HEK293T (cell line): ENCODE data around the gene FRMPD1.

Experiments
- BHLHE40 ChIP-seq: fragments of 450-650 bp; IDR thresholded peaks from 2 replicates; pipeline ENCODE4 v1.6.1; 2016; ENCODE audit warnings: mild to moderate bottlenecking, moderate library complexity, borderline replicate concordance
- ELF4 ChIP-seq: fragments of 450-650 bp; IDR thresholded peaks from 2 replicates; pipeline ENCODE4 v1.6.1; 2017; ENCODE audit warnings: antibody characterized with exemption
- FOXK2 ChIP-seq: fragments of 450-650 bp; IDR thresholded peaks from 2 replicates; pipeline ENCODE4 v1.6.1; 2016; ENCODE audit warnings: mild to moderate bottlenecking
- FOXM1 ChIP-seq: fragments of 450-650 bp; IDR thresholded peaks from 2 replicates; pipeline ENCODE4 v1.6.1; 2017; ENCODE audit warnings: mild to moderate bottlenecking, borderline replicate concordance
- HDGF ChIP-seq: fragments of 450-650 bp; IDR thresholded peaks from 2 replicates; pipeline ENCODE4 v1.6.1; 2017; ENCODE audit warnings: antibody characterized with exemption, borderline replicate concordance
- L3MBTL2 ChIP-seq: fragments of 450-650 bp; conservative IDR thresholded peaks from 2 replicates; pipeline ENCODE4 v1.6.1; 2016; ENCODE audit warnings: mild to moderate bottlenecking
- LEF1 ChIP-seq: fragments of 450-650 bp; IDR thresholded peaks from 2 replicates; pipeline ENCODE4 v1.6.1; 2017; ENCODE audit warnings: mild to moderate bottlenecking, borderline replicate concordance
- NFRKB ChIP-seq: fragments of 450-650 bp; IDR thresholded peaks from 2 replicates; pipeline ENCODE4 v1.6.1; 2016; ENCODE audit warnings: mild to moderate bottlenecking, moderate library complexity
- SP1 ChIP-seq: fragments of 450-650 bp; IDR thresholded peaks from 2 replicates; pipeline ENCODE4 v1.6.1; 2017
- SUZ12 ChIP-seq: fragments of 450-650 bp; IDR thresholded peaks from 2 replicates; pipeline ENCODE4 v1.6.1; 2016; ENCODE audit warnings: mild to moderate bottlenecking
- TARDBP ChIP-seq: fragments of 450-650 bp; IDR thresholded peaks from 2 replicates; pipeline ENCODE4 v1.6.1; 2016
- ZNF384 ChIP-seq: fragments of 450-650 bp; IDR thresholded peaks from 2 replicates; pipeline ENCODE4 v1.6.1; 2016
- TF ChIP-seq, protein P1 (sequence below): fragments of 450-650 bp; IDR thresholded peaks from 2 replicates; pipeline ENCODE4 v1.6.1; 2016

DNA sequence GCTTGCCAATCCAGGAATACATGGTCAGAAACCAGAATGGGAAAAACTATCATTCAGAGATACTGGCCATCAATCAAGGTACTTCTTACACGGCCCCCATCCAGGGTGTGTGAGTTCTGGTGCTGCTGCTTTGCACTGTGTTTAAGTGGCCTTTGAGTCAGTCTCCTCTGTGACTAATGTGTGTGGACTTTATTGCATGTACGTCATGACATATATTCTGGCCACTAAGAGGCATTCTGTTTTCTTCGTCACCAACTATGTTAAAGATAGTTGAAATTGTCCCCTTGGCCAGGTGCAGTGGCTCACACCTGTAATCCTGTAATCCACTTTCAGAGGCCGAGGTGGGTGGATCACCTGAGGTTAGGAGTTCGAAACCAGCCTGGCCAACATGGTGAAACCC lies 125.6 kb downstream of the FRMPD1 start:
- TF ChIP-seq ELF4 (no peak), FOXK2 (no peak), BHLHE40 (no peak), ZNF384 (no peak), SUZ12 (no peak), FOXM1 (no peak), SP1 (no peak), TARDBP (no peak), LEF1 (no peak), NFRKB (no peak), HDGF (no peak), L3MBTL2 (no peak)
- TF ChIP-seq, protein P1, sequence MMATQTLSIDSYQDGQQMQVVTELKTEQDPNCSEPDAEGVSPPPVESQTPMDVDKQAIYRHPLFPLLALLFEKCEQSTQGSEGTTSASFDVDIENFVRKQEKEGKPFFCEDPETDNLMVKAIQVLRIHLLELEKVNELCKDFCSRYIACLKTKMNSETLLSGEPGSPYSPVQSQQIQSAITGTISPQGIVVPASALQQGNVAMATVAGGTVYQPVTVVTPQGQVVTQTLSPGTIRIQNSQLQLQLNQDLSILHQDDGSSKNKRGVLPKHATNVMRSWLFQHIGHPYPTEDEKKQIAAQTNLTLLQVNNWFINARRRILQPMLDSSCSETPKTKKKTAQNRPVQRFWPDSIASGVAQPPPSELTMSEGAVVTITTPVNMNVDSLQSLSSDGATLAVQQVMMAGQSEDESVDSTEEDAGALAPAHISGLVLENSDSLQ = no peak
